H1 (cell line): ENCODE results near the gene PLIN4. TPM values are rescaled to one million over a fixed set of nuclear protein-coding genes. Genes with fewer than 3 reads are reported as not detected.

Experiments used
- BCL11A ChIP-seq, 2 experiments: IDR thresholded peaks; one replicate each; pipeline ENCODE4 v1.6.1; 2011; ENCODE audit warnings: low read depth in 2 of 2, low read length in 2 of 2, mild to moderate bottlenecking in 2 of 2
- CTCF ChIP-seq, 3 experiments: IDR thresholded peaks; 1 replicate in 2 of 3; 2 replicates in 1 of 3; pipeline versions ENCODE4 v1.5.1 to v1.6.1; 2011; ENCODE audit warnings: low read length in 3 of 3, mild to moderate bottlenecking in 3 of 3, inconsistent platforms in 2 of 3, low read depth in 1 of 3, moderate library complexity in 1 of 3; ENCODE audit not compliant: insufficient read depth in 1 of 3; ENCODE audit errors: control extremely low read depth in 1 of 3
- KDM5A ChIP-seq: fragments of 200-600 bp; IDR thresholded peaks from 2 replicates; pipeline ENCODE4 v1.7.1; 2012; ENCODE audit warnings: mild to moderate bottlenecking, low read length, inconsistent platforms, mixed read lengths
- NANOG ChIP-seq: IDR thresholded peaks from 2 replicates; pipeline ENCODE4 v1.6.1; 2011; ENCODE audit warnings: low read length, low read depth, mild to moderate bottlenecking, inconsistent platforms; ENCODE audit not compliant: insufficient read depth, poor library complexity, severe bottlenecking
- POLR2A ChIP-seq, 2 experiments: IDR thresholded peaks; 1 replicate in 1 of 2; 2 replicates in 1 of 2; pipeline ENCODE4 v1.6.1; 2011; ENCODE audit warnings: low read depth in 2 of 2, low read length in 2 of 2, mild to moderate bottlenecking in 2 of 2; ENCODE audit errors: control extremely low read depth in 1 of 2
- POLR2AphosphoS5 ChIP-seq: IDR thresholded peaks from 2 replicates; pipeline ENCODE4 v1.6.1; 2011; ENCODE audit warnings: low read depth, low read length
- RFX5 ChIP-seq: IDR thresholded peaks from 2 replicates; pipeline ENCODE4 v1.6.1; 2011; ENCODE audit warnings: low read depth, low read length, improper control_type of control experiment, borderline replicate concordance
- SIN3A ChIP-seq, 2 experiments: IDR thresholded peaks in 1 of 2; conservative IDR thresholded peaks in 1 of 2; 2 replicates each; pipeline ENCODE4 v1.6.1; 2011 to 2012; ENCODE audit warnings: low read length in 2 of 2, improper control_type of control experiment in 1 of 2, low read depth in 1 of 2, mild to moderate bottlenecking in 1 of 2
- SIX5 ChIP-seq: IDR thresholded peaks from 2 replicates; pipeline ENCODE4 v1.6.1; 2011; ENCODE audit warnings: mild to moderate bottlenecking, low read depth, low read length
- SP1 ChIP-seq: IDR thresholded peaks from 2 replicates; pipeline ENCODE4 v1.6.1; 2011; ENCODE audit warnings: low read depth, low read length
- TAF1 ChIP-seq: IDR thresholded peaks from 2 replicates; pipeline ENCODE4 v1.6.1; 2011; ENCODE audit warnings: mild to moderate bottlenecking, low read depth, low read length
- polyA plus RNA-seq, 7 experiments: library from polyadenylated mRNA; depleted of rRNA in 3 of 7; stranded (reverse) in 5 of 7; unstranded in 2 of 7; fragments of >200 nt in 5 of 7; fragments of 200-250 nt in 2 of 7; gene quantifications; 1 replicate in 5 of 7; 2 replicates in 1 of 7; 4 replicates in 1 of 7; pipeline versions ENCODE4 v1.2.1 to v1.2.3, GENCODE V29; 2011 to 2013; ENCODE audit warnings: missing spikeins in 2 of 7, mixed read lengths in 2 of 7
- total RNA-seq: library from RNA; stranded (reverse); fragmentation: NEBNext Ultra II Directional; extraction: Animal tissue kit (Norgen Biotek cat#: 25700); gene quantifications from 2 replicates; pipeline ENCODE4 v1.2.1, GENCODE V29; 2021
- TF ChIP-seq, protein P1 (sequence below): IDR thresholded peaks from 2 replicates; pipeline ENCODE4 v1.6.1; 2011; ENCODE audit warnings: low read depth, mild to moderate bottlenecking, low read length; ENCODE audit not compliant: insufficient read depth

PLIN4 gene
- total and polyA plus RNA-seq, 2 of the 8 experiments (the other 6 are each of a cell fraction or from before 2014, with no cell fraction given), result 0.35 to 0.45 TPM

DNA sequence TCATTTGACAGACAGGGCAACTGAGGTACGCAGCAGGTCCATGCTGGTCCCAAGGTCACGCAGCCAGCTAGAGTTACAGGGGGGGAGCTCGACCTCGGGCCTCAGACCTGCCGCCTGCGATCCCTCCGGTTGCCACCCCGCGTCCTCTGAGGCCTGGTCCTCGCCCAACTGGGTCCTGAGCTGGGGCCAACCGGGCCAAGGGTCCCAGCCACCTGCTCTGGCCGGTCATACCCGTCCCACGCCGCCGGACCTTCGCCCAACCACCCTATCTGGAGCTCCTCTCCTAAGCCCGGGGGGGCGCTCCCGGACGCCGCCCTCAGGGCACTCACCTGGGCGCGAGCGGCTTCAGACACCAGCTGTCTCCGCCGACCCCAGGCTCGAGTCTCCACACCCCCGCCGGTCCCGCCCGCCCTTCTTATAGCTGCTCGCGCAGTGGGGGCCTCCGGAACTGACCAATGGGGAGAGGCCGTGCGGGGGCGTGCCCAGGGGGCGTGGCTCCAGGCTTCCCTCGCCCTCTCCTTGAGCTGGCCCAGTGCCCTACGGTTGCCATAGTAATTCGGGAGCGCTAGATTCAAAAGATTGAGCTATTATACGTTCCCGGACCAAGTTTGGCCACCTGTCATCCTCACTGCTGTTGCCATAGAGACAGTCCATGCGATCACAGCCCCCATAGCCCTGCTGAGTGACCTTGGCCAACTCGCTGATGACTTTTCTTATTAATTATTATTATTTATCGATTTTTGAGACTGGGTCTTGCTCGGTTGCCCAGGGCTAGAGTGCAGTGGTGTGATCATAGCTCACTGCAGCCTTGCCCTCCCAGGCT is 16.8 kb upstream of the PLIN4 start, which contains the start of gene PLIN5 (continued):
- no peak for TF ChIP-seq BCL11A (IDR thresholded peaks at IDR 0.05; ENCODE audit: low read depth in 2 of 2, low read length in 2 of 2)
- TF ChIP-seq TAF1, result peak; percentile 60; the same call in 1 of the 2 replicates
- peak in 1 of 2 experiments; percentile 86; a peak in 2 of 3 replicates for TF ChIP-seq POLR2A (IDR thresholded peaks at IDR 0.05; ENCODE audit: control extremely low read depth in 1 of 2, low read depth in 2 of 2, low read length in 2 of 2)
- no peak for TF ChIP-seq NANOG
- no peak for TF ChIP-seq KDM5A
- peak; percentile 53; the same call in 1 of the 2 replicates for TF ChIP-seq POLR2AphosphoS5
- TF ChIP-seq RFX5, result no peak
- no peak for TF ChIP-seq SIX5
- TF ChIP-seq CTCF (IDR thresholded peaks at IDR 0.05; ENCODE audit: control extremely low read depth in 1 of 3, insufficient read depth in 1 of 3, low read depth in 1 of 3, low read length in 3 of 3), result peak in 2 of 3 experiments; percentile 0 to 8; a peak in 2 of 4 replicates
- peak; percentile 73 for TF ChIP-seq SP1
- TF ChIP-seq SIN3A (conservative IDR thresholded peaks at IDR 0.05 in 1 of 2, IDR thresholded peaks at IDR 0.05 in 1 of 2; ENCODE audit: low read depth in 1 of 2, low read length in 2 of 2), result peak in 1 of 2 experiments; percentile 60; a peak in 1 of 4 replicates
- TF ChIP-seq, protein P1, sequence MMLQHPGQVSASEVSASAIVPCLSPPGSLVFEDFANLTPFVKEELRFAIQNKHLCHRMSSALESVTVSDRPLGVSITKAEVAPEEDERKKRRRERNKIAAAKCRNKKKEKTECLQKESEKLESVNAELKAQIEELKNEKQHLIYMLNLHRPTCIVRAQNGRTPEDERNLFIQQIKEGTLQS, result no peak
